22Rv1 (cell line): Measurements from ENCODE around the gene SCGN.

Experiments used
- CTCF ChIP-seq: fragments of 450-650 bp; IDR thresholded peaks from 2 replicates; pipeline ENCODE4 v1.5.1; 2017; ENCODE audit warnings: mild to moderate bottlenecking
- ZFX ChIP-seq: fragments of 450-650 bp; IDR thresholded peaks from 2 replicates; pipeline ENCODE4 v1.6.1; 2017; ENCODE audit warnings: antibody characterized with exemption, borderline replicate concordance

- TF ChIP-seq CTCF: no peak
- TF ChIP-seq ZFX: no peak
Measured at GRCh38 chr6:25745836-25746235, 93.8 kb downstream of the SCGN start.
